GM23338 (cell line): Measurements from ENCODE around the gene CDKAL1.

Experiments
- CTCF ChIP-seq, 2 experiments: fragments of 200-600 bp in 1 of 2; sonication (generic) in 1 of 2; conservative IDR thresholded peaks; 2 replicates each; pipeline versions ENCODE4 v1.5.1 to v1.6.1; 2016 to 2017; ENCODE audit warnings: antibody characterized with exemption in 2 of 2, low read depth in 2 of 2, mild to moderate bottlenecking in 2 of 2, moderate library complexity in 1 of 2
- ETS1 ChIP-seq: IDR thresholded peaks from 2 replicates; pipeline ENCODE4 v1.6.1; 2016; ENCODE audit warnings: antibody characterized with exemption
- EZH2 ChIP-seq: fragments of 200-600 bp; sonication (generic); IDR thresholded peaks from one replicate; pipeline ENCODE4 v1.8.0; 2017; ENCODE audit warnings: antibody characterized with exemption, mild to moderate bottlenecking, low read depth; ENCODE audit not compliant: unreplicated experiment
- POLR2AphosphoS5 ChIP-seq: IDR thresholded peaks from 2 replicates; pipeline ENCODE4 v1.6.1; 2016; ENCODE audit warnings: antibody characterized with exemption, low read depth
- REST ChIP-seq: IDR thresholded peaks from one replicate; pipeline ENCODE4 v1.6.1; 2018; ENCODE audit warnings: antibody characterized with exemption; ENCODE audit not compliant: unreplicated experiment

GRCh38 chr6:20584100-20584731 is 50.0 kb downstream of the CDKAL1 start:
- TF ChIP-seq CTCF (conservative IDR thresholded peaks at IDR 0.05; ENCODE audit: low read depth in 2 of 2) (no peak), POLR2AphosphoS5 (no peak), REST (no peak), EZH2 (no peak), ETS1 (no peak)
